ENCODE measurements around the gene BRIP1.

DNA sequence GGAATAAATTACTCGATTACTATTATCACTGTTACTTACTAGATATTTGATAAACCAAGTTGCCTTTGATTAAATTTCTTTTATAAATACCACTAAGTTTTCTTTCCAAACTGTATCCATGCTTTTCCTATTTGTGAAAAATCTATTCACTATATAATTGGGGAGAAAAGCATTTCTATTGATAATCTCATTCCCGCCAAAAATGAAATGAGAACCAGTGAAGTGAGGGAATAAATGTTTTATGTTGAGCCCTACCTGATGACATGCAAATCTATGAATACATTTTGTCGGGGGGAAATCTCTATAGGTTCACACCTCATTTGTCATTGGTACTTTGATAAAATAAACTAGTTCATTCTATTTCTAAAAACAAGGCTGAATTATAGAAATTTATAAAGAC lies 15.7 kb downstream of the BRIP1 start:
- TF ChIP-seq POLR2A (IDR thresholded peaks at IDR 0.05; ENCODE audit: low read depth, low read length) (no peak), SIX5 (IDR thresholded peaks at IDR 0.05; ENCODE audit: low read depth, low read length, severe bottlenecking) (no peak), BACH1 (IDR thresholded peaks at IDR 0.05; ENCODE audit: borderline replicate concordance) (no peak), SPI1 (IDR thresholded peaks at IDR 0.05; ENCODE audit: borderline replicate concordance, insufficient read depth, low read depth, low read length) (no peak), ASH2L (IDR thresholded peaks at IDR 0.05; ENCODE audit: borderline replicate concordance, low read depth) (no peak), POLR2AphosphoS5 (IDR thresholded peaks at IDR 0.05; ENCODE audit: low read length) (no peak), ZNF274 (IDR thresholded peaks at IDR 0.05; ENCODE audit: insufficient read depth, insufficient read length) (no peak), SMAD1 (IDR thresholded peaks at IDR 0.05; ENCODE audit: low read depth, partially characterized antibody) (no peak), IKZF1 (conservative IDR thresholded peaks at IDR 0.05) (no peak), EP300 (IDR thresholded peaks at IDR 0.05; ENCODE audit: borderline replicate concordance in 1 of 2, control insufficient read depth in 1 of 2, low read depth in 2 of 2, low read length in 2 of 2) (no peak), ZSCAN29 (IDR thresholded peaks at IDR 0.05) (no peak)
- TF ChIP-seq, protein P1, sequence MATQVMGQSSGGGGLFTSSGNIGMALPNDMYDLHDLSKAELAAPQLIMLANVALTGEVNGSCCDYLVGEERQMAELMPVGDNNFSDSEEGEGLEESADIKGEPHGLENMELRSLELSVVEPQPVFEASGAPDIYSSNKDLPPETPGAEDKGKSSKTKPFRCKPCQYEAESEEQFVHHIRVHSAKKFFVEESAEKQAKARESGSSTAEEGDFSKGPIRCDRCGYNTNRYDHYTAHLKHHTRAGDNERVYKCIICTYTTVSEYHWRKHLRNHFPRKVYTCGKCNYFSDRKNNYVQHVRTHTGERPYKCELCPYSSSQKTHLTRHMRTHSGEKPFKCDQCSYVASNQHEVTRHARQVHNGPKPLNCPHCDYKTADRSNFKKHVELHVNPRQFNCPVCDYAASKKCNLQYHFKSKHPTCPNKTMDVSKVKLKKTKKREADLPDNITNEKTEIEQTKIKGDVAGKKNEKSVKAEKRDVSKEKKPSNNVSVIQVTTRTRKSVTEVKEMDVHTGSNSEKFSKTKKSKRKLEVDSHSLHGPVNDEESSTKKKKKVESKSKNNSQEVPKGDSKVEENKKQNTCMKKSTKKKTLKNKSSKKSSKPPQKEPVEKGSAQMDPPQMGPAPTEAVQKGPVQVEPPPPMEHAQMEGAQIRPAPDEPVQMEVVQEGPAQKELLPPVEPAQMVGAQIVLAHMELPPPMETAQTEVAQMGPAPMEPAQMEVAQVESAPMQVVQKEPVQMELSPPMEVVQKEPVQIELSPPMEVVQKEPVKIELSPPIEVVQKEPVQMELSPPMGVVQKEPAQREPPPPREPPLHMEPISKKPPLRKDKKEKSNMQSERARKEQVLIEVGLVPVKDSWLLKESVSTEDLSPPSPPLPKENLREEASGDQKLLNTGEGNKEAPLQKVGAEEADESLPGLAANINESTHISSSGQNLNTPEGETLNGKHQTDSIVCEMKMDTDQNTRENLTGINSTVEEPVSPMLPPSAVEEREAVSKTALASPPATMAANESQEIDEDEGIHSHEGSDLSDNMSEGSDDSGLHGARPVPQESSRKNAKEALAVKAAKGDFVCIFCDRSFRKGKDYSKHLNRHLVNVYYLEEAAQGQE (IDR thresholded peaks at IDR 0.05; ENCODE audit: low read depth, low read length) = no peak
- TF ChIP-seq, protein P2, sequence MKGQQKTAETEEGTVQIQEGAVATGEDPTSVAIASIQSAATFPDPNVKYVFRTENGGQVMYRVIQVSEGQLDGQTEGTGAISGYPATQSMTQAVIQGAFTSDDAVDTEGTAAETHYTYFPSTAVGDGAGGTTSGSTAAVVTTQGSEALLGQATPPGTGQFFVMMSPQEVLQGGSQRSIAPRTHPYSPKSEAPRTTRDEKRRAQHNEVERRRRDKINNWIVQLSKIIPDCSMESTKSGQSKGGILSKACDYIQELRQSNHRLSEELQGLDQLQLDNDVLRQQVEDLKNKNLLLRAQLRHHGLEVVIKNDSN (IDR thresholded peaks at IDR 0.05; ENCODE audit: borderline replicate concordance, extremely low read length, insufficient read depth, low read depth, low read length) = no peak
- TF ChIP-seq, protein P3, sequence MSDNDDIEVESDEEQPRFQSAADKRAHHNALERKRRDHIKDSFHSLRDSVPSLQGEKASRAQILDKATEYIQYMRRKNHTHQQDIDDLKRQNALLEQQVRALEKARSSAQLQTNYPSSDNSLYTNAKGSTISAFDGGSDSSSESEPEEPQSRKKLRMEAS (IDR thresholded peaks at IDR 0.05; ENCODE audit: low read depth, low read length) = no peak
